SK-N-SH (cell line): ENCODE results near the gene ARMC7. TPM values are rescaled to one million over a fixed set of nuclear protein-coding genes. Genes with fewer than 3 reads are reported as not detected.

ENCODE experiments used
- CTCF ChIA-PET: fragments of 300-600, 350-600 bp; formaldehyde crosslinking; extraction: SDS; loops from one replicate; lab custom pipeline; 2021; lab: Yijun Ruan, JAX
- POLR2A ChIA-PET: fragments of 350-600 bp; sonication (Branson Sonifier 250); formaldehyde crosslinking; extraction: SDS; loops from one replicate; lab custom pipeline; 2020; ENCODE audit warnings: antibody characterized with exemption, inconsistent platforms; lab: Yijun Ruan, JAX
- DNase-seq: peaks from one replicate; pipeline ENCODE4 v3.0.0; 2012
- H2AFZ ChIP-seq: fragments of 200-600 bp; sonication (generic); 2 replicates; pipeline ENCODE4 v1.8.1; 2016; ENCODE audit warnings: antibody characterized with exemption, mild to moderate bottlenecking, low read depth
- H3F3A ChIP-seq: fragments of 200-600 bp; sonication (generic); replicated peaks from 2 replicates; pipeline ENCODE3; 2016; ENCODE audit warnings: antibody characterized with exemption, mild to moderate bottlenecking; ENCODE audit not compliant: insufficient read depth
- H3K27ac ChIP-seq, 2 experiments: fragments of 200-500 bp in 1 of 2; fragments of 200-600 bp in 1 of 2; sonication (Bioruptor generic) in 1 of 2; sonication (generic), shearing (Covaris generic) in 1 of 2; 2 replicates each; pipeline versions ENCODE4 v1.5.1 to v1.6.1; 2014 to 2016; ENCODE audit warnings: low read depth in 2 of 2, inconsistent platforms in 1 of 2, low read length in 1 of 2, mild to moderate bottlenecking in 1 of 2, mixed read lengths in 1 of 2
- H3K27me3 ChIP-seq: fragments of 200-600 bp; sonication (generic), shearing (Covaris generic); 2 replicates; pipeline ENCODE4 v1.6.1; 2016; ENCODE audit warnings: mixed run types; ENCODE audit not compliant: insufficient read depth
- H3K36me3 ChIP-seq, 2 experiments: fragments of 200-500 bp in 1 of 2; fragments of 200-600 bp in 1 of 2; sonication (Bioruptor generic) in 1 of 2; sonication (generic) in 1 of 2; replicated peaks in 1 of 2; 2 replicates each; pipeline versions ENCODE3 to v1.5.1; 2014 to 2016; ENCODE audit warnings: low read length in 1 of 2, mild to moderate bottlenecking in 1 of 2; ENCODE audit not compliant: insufficient read depth in 2 of 2, control insufficient read depth in 1 of 2
- H3K4me1 ChIP-seq, 2 experiments: fragments of 200-500 bp in 1 of 2; fragments of 200-600 bp in 1 of 2; sonication (Bioruptor generic) in 1 of 2; sonication (generic), shearing (Covaris generic) in 1 of 2; 2 replicates each; pipeline versions ENCODE4 v1.5.1 to v1.6.1; 2014 to 2016; ENCODE audit warnings: low read depth in 1 of 2, low read length in 1 of 2, mixed run types in 1 of 2; ENCODE audit not compliant: insufficient read depth in 2 of 2, control insufficient read depth in 1 of 2
- H3K4me2 ChIP-seq: fragments of 200-600 bp; sonication (generic), shearing (Covaris generic); 2 replicates; pipeline ENCODE4 v1.6.1; 2017; ENCODE audit warnings: mixed run types
- H3K4me3 ChIP-seq, 2 experiments: fragments of 200-500 bp in 1 of 2; fragments of 200-600 bp in 1 of 2; sonication (Bioruptor generic) in 1 of 2; sonication (generic), shearing (Covaris generic) in 1 of 2; 2 replicates each; pipeline versions ENCODE4 v1.5.1 to v1.8.1; 2014 to 2016; ENCODE audit warnings: low read depth in 2 of 2, inconsistent platforms in 1 of 2, low read length in 1 of 2, mild to moderate bottlenecking in 1 of 2, mixed read lengths in 1 of 2, moderate library complexity in 1 of 2
- H3K79me2 ChIP-seq: fragments of 200-600 bp; sonication (generic); 2 replicates; pipeline ENCODE4 v1.8.1; 2017; ENCODE audit warnings: mild to moderate bottlenecking; ENCODE audit not compliant: insufficient read depth
- H3K9ac ChIP-seq: fragments of 200-600 bp; sonication (generic); 2 replicates; pipeline ENCODE4 v1.6.1; 2017; ENCODE audit warnings: mixed run types
- H3K9me2 ChIP-seq: fragments of 200-600 bp; sonication (generic); 2 replicates; pipeline ENCODE4 v1.6.1; 2017; ENCODE audit warnings: mixed run types
- H3K9me3 ChIP-seq: fragments of 200-600 bp; sonication (generic); 2 replicates; pipeline ENCODE4 v1.6.1; 2017; ENCODE audit warnings: mixed run types, mild to moderate bottlenecking, moderate library complexity
- H4K20me1 ChIP-seq: fragments of 200-600 bp; sonication (generic); 2 replicates; pipeline ENCODE4 v1.6.1; 2017; ENCODE audit warnings: mild to moderate bottlenecking, mixed run types; ENCODE audit not compliant: insufficient read depth
- EP300 ChIP-seq, 2 experiments: IDR thresholded peaks; 2 replicates each; pipeline versions ENCODE4 v1.4.0 to v1.6.1; 2012; ENCODE audit warnings: borderline replicate concordance in 1 of 2, low read depth in 1 of 2, low read length in 1 of 2
- EZH2phosphoT487 ChIP-seq: fragments of 200-600 bp; sonication (generic); IDR thresholded peaks from 2 replicates; pipeline ENCODE4 v1.6.1; 2017; ENCODE audit warnings: low read depth, mixed run types, mild to moderate bottlenecking, antibody characterized with exemption, moderate library complexity, borderline replicate concordance
- FOSL2 ChIP-seq: IDR thresholded peaks from 2 replicates; pipeline ENCODE4 v1.4.0; 2012; ENCODE audit warnings: low read depth, mild to moderate bottlenecking, moderate library complexity, borderline replicate concordance
- JUND ChIP-seq: IDR thresholded peaks from 2 replicates; pipeline ENCODE4 v1.4.0; 2012
- MEF2A ChIP-seq: IDR thresholded peaks from 2 replicates; pipeline ENCODE4 v1.4.0; 2012; ENCODE audit warnings: low read depth, borderline replicate concordance
- NFIC ChIP-seq: IDR thresholded peaks from 2 replicates; pipeline ENCODE4 v1.4.0; 2012; ENCODE audit warnings: borderline replicate concordance
- RFX5 ChIP-seq: IDR thresholded peaks from 2 replicates; pipeline ENCODE4 v1.6.1; 2012; ENCODE audit warnings: mild to moderate bottlenecking, improper control_type of control experiment, low read length
- WGBS: methylation state at CpG from one replicate; pipeline ENCODE4 v1.1.6; 2017; ENCODE audit warnings: low lambda C conversion rate; 5-methylcytosine and 5-hydroxymethylcytosine counted together
- polyA plus RNA-seq, 3 experiments: library from polyadenylated mRNA; depleted of rRNA; stranded (reverse); fragments of >200 nt; gene quantifications; 2 replicates each; pipeline ENCODE4 v1.2.3, GENCODE V29; 2012
- TF ChIP-seq, protein P1 (sequence below): IDR thresholded peaks from 2 replicates; pipeline ENCODE4 v1.6.1; 2012; ENCODE audit warnings: mild to moderate bottlenecking, low read depth, low read length, moderate library complexity
- TF ChIP-seq, protein P2 (sequence below): fragments of 200-600 bp; sonication (generic); IDR thresholded peaks from 2 replicates; pipeline ENCODE4 v1.6.1; 2017; ENCODE audit warnings: antibody characterized with exemption, mild to moderate bottlenecking, moderate library complexity
- TF ChIP-seq, protein P3 (sequence below): IDR thresholded peaks from 2 replicates; pipeline ENCODE4; 2012
- TF ChIP-seq, protein P4 (sequence below): fragments of 150-350 bp; IDR thresholded peaks from 2 replicates; pipeline ENCODE4 v1.6.1; 2016; ENCODE audit warnings: mild to moderate bottlenecking, low read depth, low read length
- TF ChIP-seq, protein P5 (sequence below): IDR thresholded peaks from 2 replicates; pipeline ENCODE4 v1.4.0; 2012; ENCODE audit warnings: low read depth, borderline replicate concordance

Gene ARMC7
- polyA plus RNA-seq, 1 of the 3 experiments (the other 2 are of a cell fraction), result 10.8 TPM

DNA sequence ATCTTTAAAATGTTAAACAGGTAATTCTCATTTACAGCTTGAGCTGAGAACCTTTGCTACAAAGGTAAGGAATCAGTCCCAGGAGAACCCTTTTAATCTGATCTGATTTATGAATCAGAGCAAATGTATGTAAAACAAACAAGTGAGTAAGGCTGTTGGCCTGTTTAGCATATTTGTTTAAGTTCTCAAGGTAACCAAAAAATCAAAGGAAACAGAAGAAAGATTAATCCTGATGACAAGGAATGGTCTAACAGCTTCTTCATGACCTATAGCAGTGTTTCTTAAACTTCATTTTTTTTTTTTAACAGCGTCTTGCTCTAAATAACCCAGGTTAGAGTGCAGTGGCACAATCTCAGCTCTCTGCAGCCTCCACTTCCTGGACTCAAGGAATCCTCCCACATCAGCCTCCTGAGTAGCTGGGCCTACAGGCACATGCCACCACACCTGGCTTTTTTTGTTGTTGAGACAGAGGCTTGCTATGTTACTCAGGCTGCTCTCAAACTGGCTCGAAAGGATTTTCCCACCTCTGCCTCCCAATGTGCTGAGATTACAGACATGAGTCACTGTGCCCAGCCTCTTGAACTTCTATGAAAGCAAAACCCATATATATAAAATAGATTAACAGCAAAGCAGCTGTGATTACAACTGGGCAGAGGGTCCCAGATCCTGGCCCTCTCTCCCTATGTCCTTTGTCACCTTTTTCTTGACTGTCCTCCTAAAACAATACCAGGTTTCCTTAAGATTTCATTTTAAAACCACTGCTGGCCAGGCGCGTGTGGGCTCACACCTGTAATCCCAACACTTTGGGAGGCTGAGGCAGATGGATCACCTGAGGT, 49.6 kb downstream of the ARMC7 start:
- no peaks in the 10 kb centered on the region for H3K9me2 ChIP-seq
- no peak overlapping the region for H3K4me3 ChIP-seq
- no peaks in the 10 kb centered on the region for H3K27me3 ChIP-seq
- TF ChIP-seq, protein P1, sequence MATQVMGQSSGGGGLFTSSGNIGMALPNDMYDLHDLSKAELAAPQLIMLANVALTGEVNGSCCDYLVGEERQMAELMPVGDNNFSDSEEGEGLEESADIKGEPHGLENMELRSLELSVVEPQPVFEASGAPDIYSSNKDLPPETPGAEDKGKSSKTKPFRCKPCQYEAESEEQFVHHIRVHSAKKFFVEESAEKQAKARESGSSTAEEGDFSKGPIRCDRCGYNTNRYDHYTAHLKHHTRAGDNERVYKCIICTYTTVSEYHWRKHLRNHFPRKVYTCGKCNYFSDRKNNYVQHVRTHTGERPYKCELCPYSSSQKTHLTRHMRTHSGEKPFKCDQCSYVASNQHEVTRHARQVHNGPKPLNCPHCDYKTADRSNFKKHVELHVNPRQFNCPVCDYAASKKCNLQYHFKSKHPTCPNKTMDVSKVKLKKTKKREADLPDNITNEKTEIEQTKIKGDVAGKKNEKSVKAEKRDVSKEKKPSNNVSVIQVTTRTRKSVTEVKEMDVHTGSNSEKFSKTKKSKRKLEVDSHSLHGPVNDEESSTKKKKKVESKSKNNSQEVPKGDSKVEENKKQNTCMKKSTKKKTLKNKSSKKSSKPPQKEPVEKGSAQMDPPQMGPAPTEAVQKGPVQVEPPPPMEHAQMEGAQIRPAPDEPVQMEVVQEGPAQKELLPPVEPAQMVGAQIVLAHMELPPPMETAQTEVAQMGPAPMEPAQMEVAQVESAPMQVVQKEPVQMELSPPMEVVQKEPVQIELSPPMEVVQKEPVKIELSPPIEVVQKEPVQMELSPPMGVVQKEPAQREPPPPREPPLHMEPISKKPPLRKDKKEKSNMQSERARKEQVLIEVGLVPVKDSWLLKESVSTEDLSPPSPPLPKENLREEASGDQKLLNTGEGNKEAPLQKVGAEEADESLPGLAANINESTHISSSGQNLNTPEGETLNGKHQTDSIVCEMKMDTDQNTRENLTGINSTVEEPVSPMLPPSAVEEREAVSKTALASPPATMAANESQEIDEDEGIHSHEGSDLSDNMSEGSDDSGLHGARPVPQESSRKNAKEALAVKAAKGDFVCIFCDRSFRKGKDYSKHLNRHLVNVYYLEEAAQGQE, result no peak
- TF ChIP-seq, protein P2, sequence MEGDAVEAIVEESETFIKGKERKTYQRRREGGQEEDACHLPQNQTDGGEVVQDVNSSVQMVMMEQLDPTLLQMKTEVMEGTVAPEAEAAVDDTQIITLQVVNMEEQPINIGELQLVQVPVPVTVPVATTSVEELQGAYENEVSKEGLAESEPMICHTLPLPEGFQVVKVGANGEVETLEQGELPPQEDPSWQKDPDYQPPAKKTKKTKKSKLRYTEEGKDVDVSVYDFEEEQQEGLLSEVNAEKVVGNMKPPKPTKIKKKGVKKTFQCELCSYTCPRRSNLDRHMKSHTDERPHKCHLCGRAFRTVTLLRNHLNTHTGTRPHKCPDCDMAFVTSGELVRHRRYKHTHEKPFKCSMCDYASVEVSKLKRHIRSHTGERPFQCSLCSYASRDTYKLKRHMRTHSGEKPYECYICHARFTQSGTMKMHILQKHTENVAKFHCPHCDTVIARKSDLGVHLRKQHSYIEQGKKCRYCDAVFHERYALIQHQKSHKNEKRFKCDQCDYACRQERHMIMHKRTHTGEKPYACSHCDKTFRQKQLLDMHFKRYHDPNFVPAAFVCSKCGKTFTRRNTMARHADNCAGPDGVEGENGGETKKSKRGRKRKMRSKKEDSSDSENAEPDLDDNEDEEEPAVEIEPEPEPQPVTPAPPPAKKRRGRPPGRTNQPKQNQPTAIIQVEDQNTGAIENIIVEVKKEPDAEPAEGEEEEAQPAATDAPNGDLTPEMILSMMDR, result no peak
- no peak for TF ChIP-seq NFIC
- TF ChIP-seq EZH2phosphoT487, result no peak
- TF ChIP-seq JUND, result 0 out of 2 replicates have a peak, but pooled peaks have one; percentile 7
- TF ChIP-seq, protein P3, sequence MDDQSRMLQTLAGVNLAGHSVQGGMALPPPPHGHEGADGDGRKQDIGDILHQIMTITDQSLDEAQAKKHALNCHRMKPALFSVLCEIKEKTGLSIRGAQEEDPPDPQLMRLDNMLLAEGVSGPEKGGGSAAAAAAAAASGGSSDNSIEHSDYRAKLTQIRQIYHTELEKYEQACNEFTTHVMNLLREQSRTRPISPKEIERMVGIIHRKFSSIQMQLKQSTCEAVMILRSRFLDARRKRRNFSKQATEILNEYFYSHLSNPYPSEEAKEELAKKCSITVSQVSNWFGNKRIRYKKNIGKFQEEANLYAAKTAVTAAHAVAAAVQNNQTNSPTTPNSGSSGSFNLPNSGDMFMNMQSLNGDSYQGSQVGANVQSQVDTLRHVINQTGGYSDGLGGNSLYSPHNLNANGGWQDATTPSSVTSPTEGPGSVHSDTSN, result 0 out of 2 replicates have a peak, but pooled peaks have one; percentile 14
- TF ChIP-seq FOSL2, result peak; percentile 26; the same call in 1 of the 2 replicates
- TF ChIP-seq, protein P4, sequence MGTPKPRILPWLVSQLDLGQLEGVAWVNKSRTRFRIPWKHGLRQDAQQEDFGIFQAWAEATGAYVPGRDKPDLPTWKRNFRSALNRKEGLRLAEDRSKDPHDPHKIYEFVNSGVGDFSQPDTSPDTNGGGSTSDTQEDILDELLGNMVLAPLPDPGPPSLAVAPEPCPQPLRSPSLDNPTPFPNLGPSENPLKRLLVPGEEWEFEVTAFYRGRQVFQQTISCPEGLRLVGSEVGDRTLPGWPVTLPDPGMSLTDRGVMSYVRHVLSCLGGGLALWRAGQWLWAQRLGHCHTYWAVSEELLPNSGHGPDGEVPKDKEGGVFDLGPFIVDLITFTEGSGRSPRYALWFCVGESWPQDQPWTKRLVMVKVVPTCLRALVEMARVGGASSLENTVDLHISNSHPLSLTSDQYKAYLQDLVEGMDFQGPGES, result no peak
- no peak for TF ChIP-seq RFX5
- no peak for TF ChIP-seq MEF2A
- TF ChIP-seq, protein P5, sequence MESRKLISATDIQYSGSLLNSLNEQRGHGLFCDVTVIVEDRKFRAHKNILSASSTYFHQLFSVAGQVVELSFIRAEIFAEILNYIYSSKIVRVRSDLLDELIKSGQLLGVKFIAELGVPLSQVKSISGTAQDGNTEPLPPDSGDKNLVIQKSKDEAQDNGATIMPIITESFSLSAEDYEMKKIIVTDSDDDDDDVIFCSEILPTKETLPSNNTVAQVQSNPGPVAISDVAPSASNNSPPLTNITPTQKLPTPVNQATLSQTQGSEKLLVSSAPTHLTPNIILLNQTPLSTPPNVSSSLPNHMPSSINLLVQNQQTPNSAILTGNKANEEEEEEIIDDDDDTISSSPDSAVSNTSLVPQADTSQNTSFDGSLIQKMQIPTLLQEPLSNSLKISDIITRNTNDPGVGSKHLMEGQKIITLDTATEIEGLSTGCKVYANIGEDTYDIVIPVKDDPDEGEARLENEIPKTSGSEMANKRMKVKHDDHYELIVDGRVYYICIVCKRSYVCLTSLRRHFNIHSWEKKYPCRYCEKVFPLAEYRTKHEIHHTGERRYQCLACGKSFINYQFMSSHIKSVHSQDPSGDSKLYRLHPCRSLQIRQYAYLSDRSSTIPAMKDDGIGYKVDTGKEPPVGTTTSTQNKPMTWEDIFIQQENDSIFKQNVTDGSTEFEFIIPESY, result no peak
- no peak for TF ChIP-seq EP300 (IDR thresholded peaks at IDR 0.05; ENCODE audit: borderline replicate concordance in 1 of 2, low read depth in 1 of 2, low read length in 1 of 2)
- peaks cover 43% of the 10 kb centered on the region for H3F3A ChIP-seq
- peaks cover 27% of the 10 kb centered on the region; the same call in 1 of the 2 replicates for H3K79me2 ChIP-seq
- H3K4me2 ChIP-seq, result no peak overlapping the region
- peak overlapping the region in 1 of 2 experiments; percentile 55; a peak in 2 of 4 replicates for H3K27ac ChIP-seq
- H3K36me3 ChIP-seq, result peaks cover 5 to 36% of the 10 kb centered on the region in 2 experiments
- H2AFZ ChIP-seq, result no peak overlapping the region
- ChIA-PET CTCF (interaction anchor here (0.9 to 2.5 kb wide), 6 partner anchors 11 to 45 kb away, joined by 3 to 14 read pairs (median 4); no protein-coding TSS in a partner anchor), POLR2A (no interaction called here)
- H3K9ac ChIP-seq, result peak overlapping the region; percentile 33; the same call in 1 of the 2 replicates
- WGBS, result 75% methylated on average over 4 of the region's 4 CpGs
- H3K9me3 ChIP-seq, result no peaks in the 10 kb centered on the region
- peaks cover 5 to 8% of the 10 kb centered on the region in 2 experiments; a peak in 3 of 4 replicates for H3K4me1 ChIP-seq
- DNase-seq, result no peak
- H4K20me1 ChIP-seq, result no peaks in the 10 kb centered on the region
